PC-9 (cell line): ENCODE results near the gene GFER.

ENCODE experiments used
- EZH2 ChIP-seq: fragments of 200-600 bp; sonication (generic); IDR thresholded peaks from 2 replicates; pipeline ENCODE4 v1.8.0; 2017; ENCODE audit warnings: antibody characterized with exemption, low read depth
- TF ChIP-seq, protein P1 (sequence below): fragments of 200-600 bp; sonication (generic); conservative IDR thresholded peaks from 2 replicates; pipeline ENCODE4 v1.6.1; 2017; ENCODE audit warnings: mixed run types, antibody characterized with exemption, mild to moderate bottlenecking, moderate library complexity

DNA sequence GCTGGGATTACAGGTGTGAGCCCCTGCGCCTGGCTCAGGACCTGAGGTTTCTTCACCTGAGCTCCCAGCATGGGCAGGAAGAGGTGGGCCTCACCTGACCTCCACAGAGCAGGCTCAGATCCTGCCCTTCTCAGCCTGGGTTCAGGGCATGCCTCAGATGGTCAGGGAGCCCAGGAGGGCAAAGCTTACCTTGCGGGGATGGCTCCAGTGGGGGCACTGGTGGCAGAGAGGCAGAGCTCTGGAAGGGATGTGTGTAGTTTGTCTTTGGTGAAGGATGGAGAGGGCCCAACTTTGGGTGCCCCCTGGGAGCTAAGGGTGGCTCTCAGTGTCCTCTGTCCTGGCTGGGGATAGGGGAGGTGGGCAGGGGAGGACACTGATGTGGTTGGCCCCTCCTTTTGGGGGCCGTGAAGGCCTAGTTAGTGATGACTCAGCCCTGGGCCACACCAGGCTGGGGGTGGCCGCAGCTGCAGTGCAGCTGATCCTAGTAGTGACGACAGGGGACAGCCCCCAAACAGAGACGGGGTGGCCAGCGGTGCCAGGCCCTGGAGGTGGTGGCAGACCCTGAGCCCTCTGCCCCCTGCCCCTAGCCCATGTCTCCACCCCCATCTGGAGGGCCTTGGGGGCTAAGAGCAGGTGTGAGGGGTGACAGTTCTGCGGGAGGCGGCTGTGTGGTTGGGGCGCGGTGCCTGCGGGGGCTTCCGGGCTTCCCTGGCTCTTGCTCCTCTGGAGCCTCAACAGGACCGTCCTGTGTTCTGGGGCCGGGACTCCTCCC is 48.5 kb downstream of the GFER start:
- TF ChIP-seq, protein P1, sequence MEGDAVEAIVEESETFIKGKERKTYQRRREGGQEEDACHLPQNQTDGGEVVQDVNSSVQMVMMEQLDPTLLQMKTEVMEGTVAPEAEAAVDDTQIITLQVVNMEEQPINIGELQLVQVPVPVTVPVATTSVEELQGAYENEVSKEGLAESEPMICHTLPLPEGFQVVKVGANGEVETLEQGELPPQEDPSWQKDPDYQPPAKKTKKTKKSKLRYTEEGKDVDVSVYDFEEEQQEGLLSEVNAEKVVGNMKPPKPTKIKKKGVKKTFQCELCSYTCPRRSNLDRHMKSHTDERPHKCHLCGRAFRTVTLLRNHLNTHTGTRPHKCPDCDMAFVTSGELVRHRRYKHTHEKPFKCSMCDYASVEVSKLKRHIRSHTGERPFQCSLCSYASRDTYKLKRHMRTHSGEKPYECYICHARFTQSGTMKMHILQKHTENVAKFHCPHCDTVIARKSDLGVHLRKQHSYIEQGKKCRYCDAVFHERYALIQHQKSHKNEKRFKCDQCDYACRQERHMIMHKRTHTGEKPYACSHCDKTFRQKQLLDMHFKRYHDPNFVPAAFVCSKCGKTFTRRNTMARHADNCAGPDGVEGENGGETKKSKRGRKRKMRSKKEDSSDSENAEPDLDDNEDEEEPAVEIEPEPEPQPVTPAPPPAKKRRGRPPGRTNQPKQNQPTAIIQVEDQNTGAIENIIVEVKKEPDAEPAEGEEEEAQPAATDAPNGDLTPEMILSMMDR: no peak
- TF ChIP-seq EZH2: no peak
